OCI-LY3 (cell line): ENCODE results near the gene DDX17.

Source experiments
- CTCF ChIP-seq: fragments of 200-600, 300-600 bp; sonication (generic); IDR thresholded peaks from 2 replicates; pipeline ENCODE4 v1.5.1; 2014; ENCODE audit warnings: antibody characterized with exemption, low read length, low read depth
- EZH2phosphoT487 ChIP-seq: fragments of 200-600 bp; shearing (Covaris generic); IDR thresholded peaks from 2 replicates; pipeline ENCODE4 v1.6.1; 2018; ENCODE audit warnings: antibody characterized with exemption, mixed run types, low read depth

GRCh38 chr22:38435965-38436364, 70.1 kb downstream of the DDX17 start:
- TF ChIP-seq CTCF (no peak), EZH2phosphoT487 (no peak)
